ENCODE measurements around the gene MICAL3.

The MICAL3 gene

DNA sequence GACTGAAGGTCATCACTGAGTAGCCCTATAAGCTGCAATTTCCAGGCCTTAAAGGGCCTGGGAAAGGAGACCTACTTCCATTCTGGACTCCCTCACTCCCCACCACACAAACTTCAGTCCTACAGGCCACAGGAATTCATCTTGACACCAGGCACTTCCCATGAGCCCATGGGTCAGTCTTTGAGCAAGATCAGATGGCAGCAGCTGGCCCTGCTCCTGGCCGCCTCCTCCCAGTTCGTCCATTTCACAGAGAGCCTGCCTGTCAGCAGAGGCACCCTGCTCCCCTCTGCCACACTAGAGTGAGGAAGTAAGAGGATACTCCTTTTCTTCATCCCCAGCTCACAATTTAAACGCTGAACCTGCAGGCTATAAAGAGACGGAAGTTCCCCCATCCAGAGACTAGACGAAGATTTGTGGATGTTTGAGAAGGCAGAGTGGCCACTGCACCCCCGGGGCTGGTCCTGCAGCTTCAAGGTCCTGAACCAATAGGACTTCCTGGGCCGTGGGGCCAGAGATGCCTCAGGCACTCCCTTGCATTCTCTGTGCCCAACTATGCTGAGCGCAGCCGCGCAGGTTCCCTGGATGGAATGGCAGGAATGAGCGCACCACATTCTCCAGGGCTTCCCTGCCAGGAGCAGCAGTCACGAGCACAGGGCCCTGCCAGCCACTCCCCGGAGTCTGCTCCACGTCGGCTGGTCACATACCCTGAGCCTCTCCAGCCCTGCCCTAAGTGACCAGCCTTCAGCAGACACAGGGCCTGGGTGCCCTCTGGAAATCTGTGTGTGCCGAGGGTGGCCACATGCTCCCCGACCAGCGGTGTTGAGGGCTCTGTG is 216.6 kb downstream of the MICAL3 start:
- in situ Hi-C loops (cut with HindIII; ENCODE audit: low pct_ligation_motif_present, low pct_unique_long_range_greater_than_20kb, low sequenced_read_pairs) = no loop called here
- DNase-seq = no peak

DNA sequence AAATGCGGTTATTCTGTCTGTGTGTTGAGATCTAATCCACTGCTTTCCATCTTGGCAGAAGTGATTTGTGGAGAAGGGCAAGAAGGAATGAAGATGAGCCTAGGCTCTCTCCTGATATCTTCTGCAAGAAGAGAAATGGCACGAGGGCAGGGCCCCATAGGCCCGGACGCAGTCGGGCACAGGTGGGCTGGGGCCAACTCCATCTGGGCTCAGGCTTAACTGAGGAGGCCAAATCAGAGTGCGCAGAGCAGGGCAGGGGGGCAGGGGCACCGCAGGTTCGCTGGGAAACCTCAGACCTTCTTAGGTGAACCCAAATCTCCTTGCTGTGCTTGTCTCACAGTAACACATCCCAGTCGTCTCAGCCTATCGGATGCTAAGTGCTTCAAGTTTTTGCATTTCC is 217.3 kb downstream of the MICAL3 start:
- in situ Hi-C loops (cut with HindIII; ENCODE audit: low pct_ligation_motif_present, low pct_unique_long_range_greater_than_20kb, low sequenced_read_pairs) = no loop called here
- no peak for DNase-seq

DNA sequence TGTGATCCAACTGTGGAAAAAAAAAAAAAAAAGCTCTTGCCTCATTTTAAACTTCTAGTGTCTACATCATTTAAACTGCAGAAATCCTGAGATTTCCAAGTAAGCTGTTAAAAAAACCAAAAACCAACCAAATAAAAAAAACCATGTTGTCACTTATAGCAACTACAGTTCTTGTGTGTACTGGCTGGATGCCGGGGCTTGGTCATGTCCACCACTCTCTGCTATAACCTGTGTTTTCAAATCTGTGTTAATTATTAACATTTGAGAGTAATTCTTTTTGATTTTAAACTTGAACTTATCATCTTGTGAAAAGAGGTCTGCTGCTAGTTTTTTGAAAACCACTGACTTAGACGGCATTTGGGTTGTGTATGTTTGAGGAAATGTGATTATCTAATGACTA is 217.9 kb downstream of the MICAL3 start:
- no peak for DNase-seq
- in situ Hi-C loops (cut with HindIII; ENCODE audit: low pct_ligation_motif_present, low pct_unique_long_range_greater_than_20kb, low sequenced_read_pairs) = no loop called here

DNA sequence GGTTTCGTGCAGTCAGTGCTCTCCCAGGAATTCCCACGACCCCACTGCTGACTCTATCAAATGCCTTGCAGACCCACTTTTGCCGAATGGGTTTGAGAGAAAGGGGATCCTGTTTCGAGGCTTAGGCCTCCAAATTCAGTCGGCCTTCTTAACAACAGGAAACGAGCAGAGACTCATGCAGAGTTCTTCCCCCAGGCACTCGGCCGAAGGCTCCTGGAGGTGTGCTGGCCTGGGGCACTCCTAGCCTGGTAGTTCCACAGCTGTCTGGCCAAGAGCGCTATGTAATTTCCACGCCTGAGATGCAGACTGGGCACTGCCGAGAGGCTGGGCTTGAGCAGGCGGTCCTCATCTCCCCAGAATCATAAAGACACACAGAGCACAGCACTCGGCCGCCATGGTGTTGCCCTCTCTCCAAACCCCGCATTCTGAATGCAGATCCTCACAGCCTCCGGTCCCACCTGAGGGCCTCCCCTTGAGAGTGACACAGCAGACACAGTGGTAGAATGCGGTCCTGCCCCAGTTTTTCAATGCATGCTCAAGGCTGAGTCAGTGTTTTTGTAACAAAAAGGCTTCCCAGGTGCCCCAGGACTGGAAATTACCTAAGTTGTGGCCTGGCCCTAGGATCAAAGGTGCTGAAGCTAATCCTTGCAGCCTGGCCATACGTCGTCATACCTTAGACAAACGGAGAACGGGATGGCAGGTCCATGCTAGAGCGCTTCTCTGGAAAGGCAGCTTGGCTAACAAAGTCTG is 219.9 kb downstream of the MICAL3 start:
- DNase-seq = no peak
- in situ Hi-C loops (cut with HindIII; ENCODE audit: low pct_ligation_motif_present, low pct_unique_long_range_greater_than_20kb, low sequenced_read_pairs) = no loop called here

DNA sequence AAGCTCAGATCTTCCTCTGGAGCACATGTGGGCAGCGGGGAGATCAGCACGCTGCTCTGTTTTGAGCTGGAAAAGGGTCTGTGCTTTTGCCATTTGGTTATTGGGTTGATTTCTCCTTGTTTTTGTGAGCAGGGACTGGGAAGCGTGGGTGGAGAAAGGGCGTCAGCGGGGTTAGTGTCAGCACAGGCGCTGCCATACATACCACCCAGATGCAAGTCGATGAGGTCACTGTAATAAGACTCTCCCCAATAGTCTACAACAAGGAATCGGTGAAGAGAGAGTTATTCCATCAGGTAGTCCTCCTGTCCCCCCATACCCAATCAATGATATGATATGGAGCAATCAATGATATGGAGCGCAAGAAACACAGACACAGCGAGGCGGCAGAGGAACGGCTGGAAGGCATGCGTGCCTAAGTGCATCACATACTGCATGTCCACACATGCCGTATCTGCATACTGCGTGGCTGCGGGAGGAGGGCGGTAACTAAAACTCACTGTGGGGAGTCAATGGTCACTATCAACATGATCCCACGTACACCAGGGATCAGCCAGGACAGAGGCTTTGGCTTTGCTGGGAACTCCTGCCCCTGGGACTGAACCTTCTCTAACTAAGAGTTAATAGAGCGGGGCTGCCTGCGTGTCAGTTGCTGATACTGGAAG is 220.6 kb downstream of the MICAL3 start:
- no peak for DNase-seq
- in situ Hi-C loops (cut with HindIII; ENCODE audit: low pct_ligation_motif_present, low pct_unique_long_range_greater_than_20kb, low sequenced_read_pairs) = no loop called here

DNA sequence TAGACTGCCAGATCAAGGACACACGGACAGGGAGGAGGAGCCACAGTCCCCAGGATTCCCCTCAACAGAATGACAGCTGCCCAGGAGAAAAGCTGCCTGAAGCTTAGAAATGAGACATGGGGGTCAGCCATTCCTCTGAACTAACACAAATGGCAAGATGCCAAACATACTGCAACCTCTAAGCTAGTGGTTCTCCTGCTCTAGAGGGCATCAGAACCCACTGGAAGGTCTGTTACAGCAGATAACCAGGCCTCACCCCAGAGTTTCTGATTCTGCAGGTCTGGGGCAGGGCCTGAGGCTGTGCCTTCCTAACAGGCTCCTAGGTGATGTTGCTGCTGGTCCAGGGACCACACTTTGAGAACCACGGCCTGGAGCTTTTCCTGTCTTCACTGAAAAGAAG is 221.5 kb downstream of the MICAL3 start:
- DNase-seq = no peak
- in situ Hi-C loops (cut with HindIII; ENCODE audit: low pct_ligation_motif_present, low pct_unique_long_range_greater_than_20kb, low sequenced_read_pairs) = no loop called here

DNA sequence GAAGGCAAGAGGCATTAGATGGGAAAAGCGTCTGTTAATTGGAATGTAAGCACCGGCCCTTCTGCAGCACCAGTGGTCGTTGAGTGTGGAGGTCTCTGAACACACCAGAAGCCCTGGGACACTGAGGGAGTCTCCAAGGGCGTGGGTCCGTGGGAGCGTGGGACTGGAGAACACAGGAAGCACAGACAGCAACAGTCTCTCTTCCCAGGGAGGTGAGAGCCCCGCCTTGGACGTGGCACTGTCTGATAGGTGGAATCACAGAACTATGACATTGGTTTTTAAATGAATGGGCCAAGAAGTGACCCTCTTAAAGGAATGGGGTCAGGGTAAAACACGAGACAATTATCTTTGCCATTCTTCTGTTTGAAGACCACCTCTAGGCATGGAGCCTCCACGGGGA is 221.9 kb downstream of the MICAL3 start:
- DNase-seq = no peak
- in situ Hi-C loops (cut with HindIII; ENCODE audit: low pct_ligation_motif_present, low pct_unique_long_range_greater_than_20kb, low sequenced_read_pairs) = no loop called here

DNA sequence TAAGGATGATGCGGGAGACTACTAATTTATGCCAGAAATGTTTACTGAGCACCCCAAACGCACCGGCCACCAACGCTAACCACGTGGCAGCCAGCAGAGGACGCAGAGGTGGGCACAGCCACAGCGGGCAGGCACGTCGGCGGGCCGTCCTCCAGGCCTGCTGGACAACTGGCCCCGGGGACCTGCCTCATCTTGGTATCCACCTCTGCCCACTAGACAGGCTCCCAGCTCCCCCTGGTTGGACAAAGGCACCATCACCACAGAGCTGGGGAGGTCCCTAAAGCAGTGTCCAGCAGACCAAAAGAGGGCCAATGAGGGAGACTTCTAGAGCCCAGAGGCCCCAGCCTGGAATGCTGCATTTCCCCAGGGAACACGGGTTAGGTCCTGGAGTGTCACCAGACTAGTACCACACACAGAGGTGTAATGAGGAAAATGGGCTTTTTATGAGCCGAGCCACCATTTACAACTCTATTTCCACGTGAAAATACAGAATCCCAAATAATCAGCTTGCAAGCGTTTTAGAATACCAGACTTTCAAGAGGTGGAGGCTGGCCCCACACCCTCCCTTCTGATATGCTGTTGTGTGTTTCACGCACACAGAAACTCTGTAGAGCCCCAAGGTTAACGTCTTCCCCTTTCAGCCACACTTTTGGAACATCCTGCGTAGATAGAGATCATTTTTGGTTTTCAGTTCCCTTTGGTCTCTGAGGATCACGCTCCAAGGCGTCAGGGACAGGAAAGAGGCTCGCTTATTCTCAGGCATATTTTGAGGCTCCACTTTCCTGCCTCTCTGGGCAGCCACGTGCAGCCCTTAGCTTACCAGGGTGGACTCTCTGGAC is 226.4 kb downstream of the MICAL3 start:
- in situ Hi-C loops (cut with HindIII; ENCODE audit: low pct_ligation_motif_present, low pct_unique_long_range_greater_than_20kb, low sequenced_read_pairs) = no loop called here
- no peak for DNase-seq

DNA sequence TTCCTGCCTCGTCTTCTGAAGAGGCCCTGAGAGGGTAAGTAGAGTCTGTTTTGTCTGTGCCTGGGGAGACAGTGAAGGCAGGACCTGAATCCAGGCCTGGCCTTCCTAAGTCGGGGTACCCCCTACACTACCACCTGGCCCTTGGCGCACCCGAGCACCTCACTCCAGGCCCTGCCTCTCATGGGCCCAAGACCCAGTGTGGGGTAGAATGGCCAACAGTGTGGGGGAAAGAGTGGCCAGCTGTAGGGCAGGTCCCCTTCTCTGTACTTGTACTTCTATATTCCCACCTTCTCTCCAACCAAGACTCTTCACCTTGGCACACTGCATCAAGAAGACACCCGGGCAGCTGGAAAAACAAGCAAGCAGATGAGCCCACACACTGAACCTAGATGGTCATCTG is 227.7 kb downstream of the MICAL3 start:
- no peak for DNase-seq
- in situ Hi-C loops (cut with HindIII; ENCODE audit: low pct_ligation_motif_present, low pct_unique_long_range_greater_than_20kb, low sequenced_read_pairs) = no loop called here

DNA sequence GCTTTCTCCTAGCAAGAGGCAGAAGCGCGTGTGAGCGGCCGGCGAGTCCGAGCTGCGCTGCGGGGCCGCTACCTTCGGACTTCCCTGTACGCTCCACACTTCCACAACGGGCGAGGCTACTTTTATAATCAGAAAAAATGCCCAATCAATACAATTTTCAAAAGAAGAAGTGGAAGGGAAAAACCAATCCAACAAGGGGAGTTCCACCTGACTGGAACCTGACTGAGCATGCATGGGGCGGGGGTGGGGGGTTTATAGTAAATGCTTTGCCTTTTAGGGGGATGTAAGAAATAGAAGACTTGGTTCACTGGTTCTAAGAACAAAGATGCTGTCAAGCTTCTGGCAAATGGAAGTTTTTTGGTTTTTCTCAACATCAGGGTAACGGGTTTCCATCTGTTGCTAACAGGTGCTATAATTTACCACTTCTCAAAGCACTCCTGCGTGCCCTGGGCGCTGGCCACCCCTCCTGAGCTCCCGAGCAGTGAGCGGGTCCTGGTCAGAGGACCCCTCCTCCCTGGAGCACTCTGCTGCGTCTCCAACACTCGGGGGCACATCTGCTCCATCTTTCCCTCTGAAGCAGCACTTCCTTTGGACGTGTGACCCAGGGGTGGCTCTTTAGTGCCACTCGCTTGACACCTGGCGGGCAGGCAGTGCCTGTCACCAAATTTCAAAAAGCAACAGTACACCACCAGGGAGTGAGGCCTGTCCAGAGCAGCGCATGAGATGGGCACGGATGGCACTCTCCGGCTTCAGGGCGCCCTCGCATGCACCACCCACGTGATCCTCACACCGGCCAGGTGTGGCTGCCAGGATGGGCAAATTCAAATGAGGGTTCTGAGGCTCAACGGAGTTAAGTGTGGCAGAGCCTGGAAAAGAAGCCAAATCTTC is 228.5 kb downstream of the MICAL3 start:
- in situ Hi-C loops (cut with HindIII; ENCODE audit: low pct_ligation_motif_present, low pct_unique_long_range_greater_than_20kb, low sequenced_read_pairs) = no loop called here
- no peak for DNase-seq

DNA sequence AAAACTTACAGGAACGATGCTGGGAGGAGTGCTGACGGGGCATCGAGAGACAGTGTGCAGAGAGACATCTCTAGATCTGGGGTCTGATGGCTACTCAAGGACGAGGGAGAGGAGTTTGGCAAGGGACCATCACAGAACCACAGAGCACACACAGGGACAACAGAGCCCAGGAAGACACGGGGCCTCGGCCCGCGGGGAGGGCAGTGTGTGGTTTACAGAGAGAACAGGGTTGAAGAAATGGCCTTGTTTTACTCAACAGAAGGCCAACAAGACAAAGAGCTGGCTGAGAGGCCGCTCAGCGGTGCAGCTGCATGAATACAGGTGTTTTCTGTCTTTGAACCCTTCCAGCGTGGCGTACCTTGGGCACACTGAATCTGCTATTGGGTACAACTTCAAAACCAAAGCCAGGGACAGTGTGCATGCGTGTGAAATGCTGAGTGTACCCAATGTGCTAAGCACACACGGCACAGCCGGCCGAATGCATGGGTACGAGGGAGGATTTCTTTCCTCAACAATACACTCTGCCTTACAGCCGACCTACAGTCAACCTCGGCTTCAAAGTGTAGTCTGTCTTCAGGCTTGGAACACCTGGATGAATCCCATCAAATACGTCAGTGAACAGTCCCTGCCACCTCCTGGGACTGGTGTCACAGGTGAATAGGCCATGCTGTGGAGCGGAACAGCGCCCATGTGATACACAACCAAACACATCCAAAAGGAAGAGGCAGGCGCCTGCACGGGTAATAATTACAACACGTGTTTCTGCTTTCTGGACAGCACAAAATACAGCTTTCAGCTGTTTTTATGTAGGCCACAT is 229.4 kb downstream of the MICAL3 start:
- in situ Hi-C loops (cut with HindIII; ENCODE audit: low pct_ligation_motif_present, low pct_unique_long_range_greater_than_20kb, low sequenced_read_pairs) = no loop called here

DNA sequence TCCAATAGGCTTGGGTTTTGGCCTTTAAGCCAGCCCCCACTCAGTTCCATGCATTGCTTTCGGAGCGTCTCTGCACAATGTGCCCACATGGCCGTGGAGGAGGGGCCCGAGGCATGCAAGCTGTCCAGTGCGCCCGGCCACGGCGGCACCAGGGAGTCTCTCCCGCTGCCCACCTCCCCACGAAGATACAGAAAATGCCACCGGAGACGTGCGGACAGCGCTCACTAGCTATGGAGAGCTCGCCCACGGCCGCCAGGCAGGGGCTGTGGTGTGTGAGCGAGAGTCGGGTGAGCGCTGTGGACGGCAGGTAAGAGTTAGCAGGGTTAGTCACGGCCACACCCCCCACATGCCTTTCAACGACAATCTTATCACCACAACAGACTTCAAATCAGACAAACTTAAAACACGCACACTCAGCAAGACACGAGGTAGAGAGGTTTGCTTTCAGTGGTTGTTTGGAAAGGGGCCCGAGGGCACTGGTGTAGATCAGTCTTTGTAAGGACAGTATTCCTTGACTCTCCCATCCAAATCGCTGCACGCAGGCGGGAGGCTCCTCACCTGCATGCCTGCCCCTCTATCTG is 231.4 kb downstream of the MICAL3 start:
- in situ Hi-C loops (cut with HindIII; ENCODE audit: low pct_ligation_motif_present, low pct_unique_long_range_greater_than_20kb, low sequenced_read_pairs) = no loop called here
- no peak for DNase-seq

More for the DNA sequence above, 229.4 kb downstream of the MICAL3 start:
- no peak for DNase-seq

DNA sequence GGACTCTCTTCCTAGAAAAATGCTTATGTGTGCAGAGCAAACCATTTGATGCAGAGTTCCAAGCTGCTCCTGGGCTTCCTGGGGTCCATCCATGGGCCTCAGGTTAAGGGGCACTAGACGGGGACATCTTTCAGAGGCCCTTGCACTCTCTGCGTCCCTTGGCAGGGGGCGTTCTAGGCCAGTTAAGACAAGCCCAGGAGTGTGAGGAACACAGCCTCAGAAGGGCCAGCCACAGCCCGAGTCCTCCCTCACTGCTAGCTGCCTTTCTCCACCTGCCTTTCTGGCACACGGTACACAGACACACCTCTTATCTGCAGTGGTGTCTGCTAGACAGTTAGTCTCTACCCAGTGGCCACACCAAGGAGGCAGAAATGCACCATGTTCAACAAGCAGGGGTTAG is 232.1 kb downstream of the MICAL3 start:
- no peak for DNase-seq
- in situ Hi-C loops (cut with HindIII; ENCODE audit: low pct_ligation_motif_present, low pct_unique_long_range_greater_than_20kb, low sequenced_read_pairs) = no loop called here

DNA sequence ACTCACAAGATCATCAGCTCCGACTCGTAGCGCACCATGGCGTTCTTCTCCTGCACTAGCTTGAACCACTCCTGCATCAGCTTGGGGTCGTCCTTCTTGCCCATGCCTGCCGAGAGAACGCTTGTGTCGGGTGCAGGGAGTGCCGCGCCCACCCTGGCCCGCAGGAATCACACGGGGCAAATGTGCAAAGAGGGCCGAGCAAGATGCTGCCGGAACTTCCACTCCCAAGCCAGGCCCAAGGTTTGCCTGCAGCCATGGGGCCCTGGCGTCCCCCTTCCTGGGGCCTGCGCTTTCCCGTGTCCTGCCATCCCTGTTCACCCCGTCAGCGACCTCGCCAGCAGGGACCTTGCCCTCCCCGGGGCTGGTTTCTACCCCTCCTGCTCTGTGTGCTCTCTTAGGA is 233.2 kb downstream of the MICAL3 start:
- no peak for DNase-seq
- in situ Hi-C loops (cut with HindIII; ENCODE audit: low pct_ligation_motif_present, low pct_unique_long_range_greater_than_20kb, low sequenced_read_pairs) = no loop called here

DNA sequence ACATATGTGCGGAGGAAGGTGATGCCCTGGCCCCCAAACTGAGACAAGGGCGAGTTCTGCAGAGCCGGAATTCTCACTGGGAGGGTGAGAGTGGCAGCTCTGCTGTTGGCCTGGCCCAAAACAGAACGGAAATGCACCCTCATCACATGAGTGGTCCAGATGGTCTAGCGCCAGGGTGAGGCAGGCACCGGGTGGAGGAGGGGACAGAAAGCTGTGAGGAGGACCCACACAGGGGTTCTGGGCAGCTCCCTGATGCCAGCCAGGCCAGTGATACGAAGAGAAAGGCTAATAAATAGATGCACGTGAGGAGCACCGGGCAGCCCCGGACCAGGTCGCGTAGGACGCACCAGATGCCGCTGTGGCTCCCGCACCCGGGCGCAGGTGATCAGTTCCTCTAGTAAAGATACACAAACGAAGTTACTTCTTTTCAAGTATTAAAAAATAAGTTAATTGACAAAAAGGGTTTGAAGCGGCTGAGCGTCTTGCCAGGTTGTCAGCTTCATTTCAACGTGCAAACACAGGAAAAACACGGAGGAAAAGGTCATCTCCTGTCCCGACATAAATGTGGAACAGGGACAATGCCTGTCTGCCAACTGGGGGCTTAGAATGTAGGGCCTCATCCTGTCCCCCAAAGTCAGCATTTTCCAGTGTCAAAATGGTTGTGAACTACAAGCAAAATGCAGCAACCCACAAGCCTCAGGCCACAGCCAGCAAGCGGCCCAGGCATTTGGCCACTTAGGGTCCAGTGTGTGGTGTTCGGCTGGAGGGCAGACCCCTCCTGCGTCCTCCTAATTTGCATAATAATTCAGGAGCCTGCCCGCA is 234.8 kb downstream of the MICAL3 start:
- DNase-seq = no peak
- in situ Hi-C loops (cut with HindIII; ENCODE audit: low pct_ligation_motif_present, low pct_unique_long_range_greater_than_20kb, low sequenced_read_pairs) = no loop called here

Data from ACHN (cell line).